SIG-M5 treated with dmso at 0.1 percent for 504 hours (cell line): ENCODE data around the gene TMPRSS2.

ENCODE experiments used
- DNase-seq: peaks from one replicate; lab custom pipeline; 2025; ENCODE audit not compliant: unreplicated experiment; lab: John Stamatoyannopoulos, UW

The TMPRSS2 gene

GRCh38 chr21:41507521-41508414 is at the start of gene TMPRSS2:
TMPRSS2 (minus strand) TSS chr21:41508158; CDS start chr21:41498133, 10,025 bp downstream.
- no peak for DNase-seq

GRCh38 chr21:41555057-41555456 is 47.1 kb upstream of the TMPRSS2 start:
- no peak for DNase-seq

DNA sequence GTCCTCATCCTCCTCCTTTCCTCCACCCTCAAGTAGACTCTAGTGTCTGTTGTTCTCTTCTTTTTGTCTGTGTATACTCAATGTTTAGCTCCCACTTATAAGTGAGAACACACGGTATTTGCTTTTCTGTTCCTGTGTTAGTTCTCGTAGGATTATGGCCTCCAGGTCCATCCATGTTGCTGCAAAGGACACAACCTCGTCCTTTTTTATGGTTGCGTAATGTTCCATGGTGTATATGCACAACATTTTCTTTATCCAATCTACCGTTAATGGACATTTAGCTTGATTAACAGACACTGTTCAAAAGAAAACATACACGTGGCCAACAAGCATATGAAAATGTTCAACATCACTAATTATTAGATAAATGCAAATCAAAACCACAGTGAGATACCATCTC is 44.3 kb upstream of the TMPRSS2 start:
- DNase-seq = no peak

GRCh38 chr21:41548781-41549180 is 40.8 kb upstream of the TMPRSS2 start:
- no peak for DNase-seq

DNA sequence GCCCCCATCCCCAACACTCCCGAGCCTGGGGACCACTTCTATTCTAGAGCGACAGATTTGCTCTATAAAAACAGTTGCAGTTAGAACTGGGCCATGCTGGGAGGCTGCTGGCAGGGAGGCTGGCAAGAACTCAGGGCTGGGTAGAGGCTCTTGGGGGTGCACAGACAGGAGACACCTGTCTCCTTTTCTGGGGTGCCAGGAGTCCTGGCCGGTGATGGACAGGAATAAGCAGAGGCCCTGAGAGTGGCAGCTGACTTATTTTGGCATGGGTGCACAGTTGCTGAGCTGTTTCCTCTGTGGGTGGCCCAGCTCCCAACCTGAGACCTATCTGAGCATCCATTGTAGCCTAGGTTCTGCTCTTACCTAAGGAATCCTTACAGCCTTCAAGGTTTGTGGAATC is 39.2 kb upstream of the TMPRSS2 start:
- DNase-seq = no peak

GRCh38 chr21:41545500-41546359 is 37.8 kb upstream of the TMPRSS2 start:
- DNase-seq = no peak

DNA sequence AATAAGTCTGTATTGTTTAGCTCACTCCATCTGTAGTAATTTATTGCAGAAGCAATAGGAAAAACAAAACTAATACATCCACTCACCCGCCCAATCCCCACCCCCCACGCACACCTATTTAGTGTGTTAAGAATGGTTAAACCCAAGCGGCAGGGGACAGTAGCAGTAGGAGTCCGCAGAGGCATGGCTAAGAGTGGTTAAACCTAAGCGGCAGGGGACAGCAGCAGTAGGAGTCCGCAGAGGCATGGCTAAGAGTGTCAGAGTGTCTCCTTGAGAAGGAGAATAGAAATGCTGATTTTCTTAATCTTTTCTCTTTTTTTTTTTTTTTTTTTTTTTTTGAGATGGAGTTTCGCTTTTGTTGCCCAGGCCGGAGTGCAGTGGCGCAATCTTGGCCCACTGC is 34.8 kb upstream of the TMPRSS2 start:
- DNase-seq = no peak

GRCh38 chr21:41537356-41537755 is 29.4 kb upstream of the TMPRSS2 start:
- no peak for DNase-seq

GRCh38 chr21:41536827-41537103 is 28.8 kb upstream of the TMPRSS2 start:
- DNase-seq = no peak

- peak; percentile 47 for DNase-seq
Observed at GRCh38 chr21:41536076-41536826, 28.3 kb upstream of the TMPRSS2 start.

DNA sequence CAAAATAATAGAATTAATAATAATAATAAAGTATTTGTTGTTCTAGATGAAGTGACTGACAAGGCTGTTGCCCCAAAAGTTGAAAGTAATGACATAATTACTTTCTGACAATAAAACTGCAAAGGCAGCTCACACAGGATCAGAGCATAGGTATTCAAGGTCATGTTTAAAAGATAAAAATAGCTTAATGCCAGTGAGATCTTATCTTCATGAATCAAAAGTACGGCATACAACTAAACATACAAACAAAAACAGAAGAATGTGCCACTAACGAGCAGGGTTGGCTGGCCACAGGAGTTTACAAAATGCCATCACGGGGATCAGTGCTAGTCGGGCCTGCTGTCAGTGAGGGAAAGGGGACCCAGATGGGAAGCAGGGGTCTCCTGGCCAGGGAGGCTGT is 22.4 kb upstream of the TMPRSS2 start:
- DNase-seq = no peak

DNA sequence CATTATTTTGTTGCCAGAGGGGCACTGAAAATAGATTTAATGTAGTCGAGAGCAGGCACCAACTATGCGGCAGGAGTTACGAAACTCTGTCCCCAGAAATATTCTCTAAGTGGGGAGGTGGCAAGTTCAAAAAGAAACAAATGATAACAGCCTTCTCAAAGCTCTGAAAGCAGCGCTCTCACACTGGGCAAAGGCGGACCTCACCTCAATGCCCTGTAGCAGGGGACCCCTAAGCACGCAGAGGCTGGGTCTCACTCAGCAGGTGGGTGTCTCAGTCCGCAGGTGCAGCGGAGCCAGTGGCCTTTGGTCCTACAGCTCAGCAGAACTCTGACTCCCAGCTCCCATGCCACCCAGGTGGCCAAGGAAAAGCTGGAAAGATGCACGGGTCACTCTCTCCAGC is 21.8 kb upstream of the TMPRSS2 start:
- no peak for DNase-seq

DNA sequence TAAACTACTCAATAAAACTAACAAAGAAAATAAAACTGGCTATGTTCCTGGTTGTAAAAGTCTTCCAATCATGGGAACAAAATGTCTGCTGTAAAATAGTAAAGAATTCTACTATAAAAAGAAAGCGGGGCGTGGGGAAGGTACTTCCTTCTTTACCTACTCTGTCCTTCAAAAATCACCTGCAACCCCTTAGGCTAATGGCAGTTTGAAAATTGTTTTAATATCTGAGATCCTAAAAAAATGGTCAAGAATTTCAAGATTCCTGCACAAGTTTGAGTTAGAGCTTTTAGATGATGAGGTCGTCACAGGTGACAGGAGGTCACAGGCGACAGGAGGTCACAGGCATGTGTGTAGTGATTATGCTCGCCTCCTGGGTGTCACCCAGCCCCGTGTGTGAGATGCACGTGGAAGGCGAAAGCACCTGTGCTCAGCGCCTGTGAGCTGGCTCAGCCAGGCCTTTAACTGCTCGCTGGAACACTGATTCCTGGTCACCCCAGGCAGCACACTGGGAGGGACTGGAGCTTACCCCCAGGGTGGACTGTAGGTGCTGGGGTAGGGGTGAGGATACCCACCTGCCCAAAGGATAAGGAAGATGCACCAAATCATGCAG is 18.6 kb upstream of the TMPRSS2 start:
- DNase-seq = no peak

DNA sequence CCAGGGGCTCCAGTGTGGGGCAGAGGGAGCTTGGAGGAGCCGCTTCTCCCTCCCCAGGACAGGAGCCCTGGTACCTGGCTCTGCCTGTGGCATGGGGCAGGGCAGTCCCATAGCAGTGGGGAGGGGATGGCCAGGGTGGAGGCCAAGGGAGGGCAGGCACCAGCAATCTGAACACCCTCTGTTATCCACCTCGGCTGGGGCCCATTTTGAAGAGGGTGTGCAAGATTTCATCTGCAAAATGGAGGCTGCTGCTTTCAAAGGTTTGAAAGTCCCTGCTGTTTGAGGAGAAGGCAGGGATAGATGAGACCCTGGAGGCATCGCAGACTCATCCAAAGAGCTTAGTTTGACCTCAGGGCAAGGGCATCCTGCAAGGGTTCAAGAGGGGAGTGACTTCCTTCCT is 15.2 kb upstream of the TMPRSS2 start:
- DNase-seq = no peak

- DNase-seq = no peak
Observed at GRCh38 chr21:41521489-41522027, 13.6 kb upstream of the TMPRSS2 start.

GRCh38 chr21:41520560-41521442 is 12.8 kb upstream of the TMPRSS2 start:
- DNase-seq = no peak

GRCh38 chr21:41519806-41520559 is 12.0 kb upstream of the TMPRSS2 start:
- no peak for DNase-seq

- no peak for DNase-seq
Observed at GRCh38 chr21:41518757-41519156, 10.8 kb upstream of the TMPRSS2 start.

- DNase-seq = no peak
Observed at GRCh38 chr21:41511858-41512257, 3.9 kb upstream of the TMPRSS2 start.
